Measurements from ENCODE around the gene B4GALT5.

The B4GALT5 gene

GRCh38 chr20:49749625-49750024 is 35.9 kb upstream of the B4GALT5 start (continued):
- TF ChIP-seq CSRNP3 (CRISPR knock-in tag; IDR thresholded peaks at IDR 0.05) (no peak), TCF4 (CRISPR knock-in tag; IDR thresholded peaks at IDR 0.05; ENCODE audit: borderline replicate concordance) (no peak)

GRCh38 chr20:49748525-49748838 is 34.8 kb upstream of the B4GALT5 start:
- TF ChIP-seq SNAI2 (CRISPR knock-in tag; IDR thresholded peaks at IDR 0.05) (no peak), TOX (CRISPR knock-in tag; IDR thresholded peaks at IDR 0.05; ENCODE audit: borderline replicate concordance) (no peak), CSRNP3 (CRISPR knock-in tag; IDR thresholded peaks at IDR 0.05) (no peak), TCF4 (CRISPR knock-in tag; IDR thresholded peaks at IDR 0.05; ENCODE audit: borderline replicate concordance) (no peak), RARB (CRISPR knock-in tag; IDR thresholded peaks at IDR 0.05) (no peak), PATZ1 (CRISPR knock-in tag; IDR thresholded peaks at IDR 0.05; ENCODE audit: borderline replicate concordance) (no peak), OSR1 (CRISPR knock-in tag; IDR thresholded peaks at IDR 0.05) (no peak), PPARA (CRISPR knock-in tag; IDR thresholded peaks at IDR 0.05; ENCODE audit: borderline replicate concordance) (no peak), ZNF565 (CRISPR knock-in tag; conservative IDR thresholded peaks at IDR 0.05; ENCODE audit: low read depth) (no peak), ZC3H10 (CRISPR knock-in tag; IDR thresholded peaks at IDR 0.05) (no peak), ISL1 (CRISPR knock-in tag; IDR thresholded peaks at IDR 0.05) (no peak), TSHZ2 (CRISPR knock-in tag; IDR thresholded peaks at IDR 0.05) (no peak)
- no peak for ATAC-seq

- TF ChIP-seq CSDC2 (CRISPR knock-in tag; IDR thresholded peaks at IDR 0.05) (peak; percentile 91), CREB5 (CRISPR knock-in tag; IDR thresholded peaks at IDR 0.05; ENCODE audit: low read depth) (no peak)
- ATAC-seq = peak; percentile 93
Measured at GRCh38 chr20:49747707-49748524, 34.2 kb upstream of the B4GALT5 start.

- ATAC-seq = no peak
- no peak for TF ChIP-seq RARB (CRISPR knock-in tag; IDR thresholded peaks at IDR 0.05)
- no peak for TF ChIP-seq ARNTL (CRISPR knock-in tag; IDR thresholded peaks at IDR 0.05; ENCODE audit: borderline replicate concordance, low read depth)
- no peak for TF ChIP-seq GLIS3 (CRISPR knock-in tag; IDR thresholded peaks at IDR 0.05)
- no peak for TF ChIP-seq ZNF70 (CRISPR knock-in tag; IDR thresholded peaks at IDR 0.05)
- TF ChIP-seq PATZ1 (CRISPR knock-in tag; IDR thresholded peaks at IDR 0.05; ENCODE audit: borderline replicate concordance) = no peak
- no peak for TF ChIP-seq ZNF8 (CRISPR knock-in tag; IDR thresholded peaks at IDR 0.05)
- no peak for TF ChIP-seq TOX (CRISPR knock-in tag; IDR thresholded peaks at IDR 0.05; ENCODE audit: borderline replicate concordance)
- no peak for TF ChIP-seq OSR1 (CRISPR knock-in tag; IDR thresholded peaks at IDR 0.05)
- no peak for TF ChIP-seq CSDC2 (CRISPR knock-in tag; IDR thresholded peaks at IDR 0.05)
- no peak for TF ChIP-seq POU6F1 (CRISPR knock-in tag; IDR thresholded peaks at IDR 0.05; ENCODE audit: borderline replicate concordance, low read depth)
- TF ChIP-seq CREB5 (CRISPR knock-in tag; IDR thresholded peaks at IDR 0.05; ENCODE audit: low read depth) = no peak
- no peak for TF ChIP-seq TCF4 (CRISPR knock-in tag; IDR thresholded peaks at IDR 0.05; ENCODE audit: borderline replicate concordance)
- TF ChIP-seq ZFP30 (CRISPR knock-in tag; IDR thresholded peaks at IDR 0.05) = no peak
- TF ChIP-seq PPARA (CRISPR knock-in tag; IDR thresholded peaks at IDR 0.05; ENCODE audit: borderline replicate concordance) = no peak
Measured at GRCh38 chr20:49742948-49743347, 29.3 kb upstream of the B4GALT5 start.

Data from SK-N-SH treated with all-trans-retinoic acid at 6 μM for 48 hours (cell line).